HCT116 (cell line): ENCODE measurements around the gene PAX2. TPM values are rescaled to one million over a fixed set of nuclear protein-coding genes. Genes with fewer than 3 reads are reported as not detected.

ENCODE experiments used
- ATAC-seq: fragments of 200-7000 bp; cut with Tn5 transposase; 2 replicates; pipeline ENCODE4 v1.9.1; 2020; ENCODE audit warnings: mild to moderate bottlenecking, moderate library complexity
- BruUV-seq: library from RNA; stranded (reverse); fragments of 400-500 nt; replicated peaks from 2 replicates; lab custom pipeline; 2021; lab: Mats Ljungman, UMichigan
- CTCF ChIA-PET: fragments of 300-600 bp; sonication (Branson Sonifier 250); formaldehyde crosslinking; loops from one replicate; lab custom pipeline; 2021; ENCODE audit warnings: antibody characterized with exemption; lab: Charles Lee
- POLR2A ChIA-PET: fragments of 300-600, 350-600 bp; sonication (Branson Sonifier 250); formaldehyde crosslinking; loops from one replicate; lab custom pipeline; 2021; ENCODE audit warnings: antibody characterized with exemption; lab: Charles Lee
- RAD21 ChIA-PET, 2 experiments: fragments of 300-600 bp; sonication (Branson Sonifier 250); formaldehyde crosslinking; loops; one replicate each; lab custom pipeline; 2023; ENCODE audit warnings: low total read pairs in 2 of 2; ENCODE audit not compliant: uncharacterized antibody in 2 of 2, unreplicated experiment in 2 of 2, low non-redundant PET in 1 of 2; lab: Charles Lee
- DNase-seq: peaks from one replicate; pipeline ENCODE4 v3.0.0-alpha.2; 2010; ENCODE audit warnings: low read depth, low spot score
- H2AFZ ChIP-seq: fragments of 200-600 bp; shearing (Covaris generic), sonication (generic); 2 replicates; pipeline ENCODE4 v1.6.1; 2017; ENCODE audit warnings: low read depth, mixed run types, mixed read lengths, antibody characterized with exemption, low read length; ENCODE audit not compliant: poor library complexity, severe bottlenecking
- H3K27ac ChIP-seq: 2 replicates; pipeline ENCODE4 v1.5.1; 2012; ENCODE audit warnings: low read depth, low read length
- H3K27me3 ChIP-seq: fragments of 200-600 bp; sonication (generic); 2 replicates; pipeline ENCODE4 v1.6.1; 2016; ENCODE audit warnings: mixed run types, low read length, mixed read lengths; ENCODE audit not compliant: insufficient read depth
- H3K36me3 ChIP-seq, 2 experiments: fragments of 200-500 bp in 1 of 2; fragments of 200-600 bp in 1 of 2; sonication (Bioruptor generic) in 1 of 2; sonication (generic) in 1 of 2; 2 replicates each; pipeline versions ENCODE4 v1.5.1 to v1.6.1; 2014 to 2016; ENCODE audit warnings: low read length in 2 of 2, inconsistent platforms in 1 of 2, mixed read lengths in 1 of 2, mixed run types in 1 of 2; ENCODE audit not compliant: insufficient read depth in 2 of 2, control insufficient read depth in 1 of 2
- H3K4me1 ChIP-seq, 2 experiments: fragments of 200-600 bp in 1 of 2; sonication (generic) in 1 of 2; 2 replicates each; pipeline versions ENCODE4 v1.5.1 to v1.6.1; 2012 to 2017; ENCODE audit warnings: low read length in 2 of 2, inconsistent platforms in 1 of 2, mild to moderate bottlenecking in 1 of 2, mixed read lengths in 1 of 2, mixed run types in 1 of 2, moderate library complexity in 1 of 2; ENCODE audit not compliant: insufficient read depth in 2 of 2, control insufficient read depth in 1 of 2
- H3K4me2 ChIP-seq: fragments of 200-600 bp; sonication (generic); 2 replicates; pipeline ENCODE4 v1.6.1; 2017; ENCODE audit warnings: mixed run types, low read length, mixed read lengths
- H3K4me3 ChIP-seq, 2 experiments: fragments of 200-600 bp in 1 of 2; sonication (generic) in 1 of 2; replicated peaks in 1 of 2; 2 replicates each; pipeline ENCODE4 v1.5.1; 2011 to 2016; ENCODE audit warnings: low read length in 2 of 2, control low read depth in 1 of 2, low read depth in 1 of 2, mild to moderate bottlenecking in 1 of 2, mixed read lengths in 1 of 2, mixed run types in 1 of 2
- H3K79me2 ChIP-seq: fragments of 200-600 bp; sonication (generic); 2 replicates; pipeline ENCODE4 v1.6.1; 2017; ENCODE audit warnings: mild to moderate bottlenecking, mixed run types, low read length, moderate library complexity, mixed read lengths; ENCODE audit not compliant: insufficient read depth
- H3K9ac ChIP-seq: fragments of 200-600 bp; sonication (generic); 2 replicates; pipeline ENCODE4 v1.6.1; 2016; ENCODE audit warnings: low read length, mixed read lengths
- H3K9me2 ChIP-seq: fragments of 200-600 bp; sonication (generic), shearing (Covaris generic); 2 replicates; pipeline ENCODE4 v1.6.1; 2017; ENCODE audit warnings: mixed run types, mild to moderate bottlenecking, moderate library complexity; ENCODE audit not compliant: insufficient read depth
- H3K9me3 ChIP-seq, 2 experiments: fragments of 200-500 bp in 1 of 2; fragments of 200-600 bp in 1 of 2; sonication (Bioruptor generic) in 1 of 2; sonication (generic) in 1 of 2; 2 replicates each; pipeline ENCODE4 v1.6.1; 2014 to 2017; ENCODE audit warnings: low read length in 2 of 2, mixed read lengths in 2 of 2, inconsistent platforms in 1 of 2, low read depth in 1 of 2, mild to moderate bottlenecking in 1 of 2, mixed run types in 1 of 2, moderate library complexity in 1 of 2; ENCODE audit not compliant: control insufficient read depth in 1 of 2, insufficient read depth in 1 of 2
- H4K20me1 ChIP-seq: fragments of 200-600 bp; sonication (generic), shearing (Covaris generic); 2 replicates; pipeline ENCODE4 v1.6.1; 2017; ENCODE audit warnings: mixed run types, mild to moderate bottlenecking, moderate library complexity; ENCODE audit not compliant: insufficient read depth
- EGR1 ChIP-seq: IDR thresholded peaks from 2 replicates; pipeline ENCODE4 v1.6.1; 2012; ENCODE audit warnings: low read depth
- EZH2phosphoT487 ChIP-seq: fragments of 200-600 bp; IDR thresholded peaks from 2 replicates; pipeline ENCODE4 v1.6.1; 2018; ENCODE audit warnings: antibody characterized with exemption, borderline replicate concordance
- POLR2A ChIP-seq: IDR thresholded peaks from 2 replicates; pipeline ENCODE4 v1.7.0; 2011; ENCODE audit warnings: borderline replicate concordance; ENCODE audit not compliant: insufficient read depth, insufficient read length; ENCODE audit errors: extremely low read depth
- TCF7L2 ChIP-seq: IDR thresholded peaks from 2 replicates; pipeline ENCODE4 v1.7.0; 2011; ENCODE audit warnings: borderline replicate concordance, inconsistent platforms; ENCODE audit not compliant: insufficient read depth, insufficient read length; ENCODE audit errors: extremely low read depth
- YY1 ChIP-seq: IDR thresholded peaks from 2 replicates; pipeline ENCODE4 v1.6.1; 2011; ENCODE audit warnings: low read length, low read depth, moderate library complexity, mild to moderate bottlenecking; ENCODE audit not compliant: insufficient replicate concordance; ENCODE audit errors: extremely low read depth
- ZFX ChIP-seq: fragments of 450-650 bp; IDR thresholded peaks from 2 replicates; pipeline ENCODE4 v1.6.1; 2017
- ZNF274 ChIP-seq: fragments of 200-500 bp; sonication (Bioruptor generic); IDR thresholded peaks from 2 replicates; pipeline ENCODE4 v1.6.1; 2014; ENCODE audit warnings: mild to moderate bottlenecking, low read depth, low read length, inconsistent platforms
- intact Hi-C: fragments of 100-400 bp; cut with micrococcal nuclease; formaldehyde crosslinking; loops from 2 replicates; pipeline ENCODE4 v1.10.0; 2022
- total RNA-seq: library from RNA; stranded (reverse); gene quantifications from one replicate; pipeline ENCODE4 v1.2.1, GENCODE V29; 2021; ENCODE audit not compliant: unreplicated experiment
- TF ChIP-seq, protein P1 (sequence below): IDR thresholded peaks from 2 replicates; pipeline ENCODE4 v1.6.1; 2011; ENCODE audit warnings: mild to moderate bottlenecking, low read length, moderate library complexity; ENCODE audit not compliant: insufficient replicate concordance; ENCODE audit errors: extremely low read depth
- TF ChIP-seq, protein P2 (sequence below): IDR thresholded peaks from 2 replicates; pipeline ENCODE4 v1.6.1; 2012

PAX2 gene
- total RNA-seq, 1 experiment from 2014 or later, result 5.0 TPM

DNA sequence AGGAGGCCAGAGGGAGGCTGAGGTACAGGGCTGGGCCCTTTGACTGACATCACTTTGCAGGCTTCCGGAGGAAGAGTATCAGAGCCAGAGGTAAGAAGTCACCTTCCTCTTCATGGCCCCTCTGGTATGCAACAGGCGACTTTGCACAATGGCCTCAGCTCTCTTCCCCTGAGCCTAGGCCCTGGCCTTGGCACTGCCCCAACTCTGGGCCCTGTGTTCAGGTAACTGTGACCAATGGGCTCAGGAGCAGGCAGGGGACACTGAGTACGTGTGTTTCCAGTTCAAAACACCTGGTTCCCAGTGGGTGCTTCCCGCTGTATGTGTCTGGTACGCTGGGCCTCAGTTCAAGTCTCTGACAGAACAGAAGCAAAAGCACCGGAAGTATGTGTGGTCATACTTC, 12.1 kb upstream of the PAX2 start:
- H3K4me3 ChIP-seq, result no peak overlapping the region
- no peaks in the 10 kb centered on the region for H3K27me3 ChIP-seq
- intact Hi-C loops, result no loop called here
- H3K36me3 ChIP-seq, result no peaks in the 10 kb centered on the region
- no peak overlapping the region for H3K4me2 ChIP-seq
- no peaks in the 10 kb centered on the region for H3K9me2 ChIP-seq
- H2AFZ ChIP-seq, result no peak overlapping the region
- no peaks in the 10 kb centered on the region for H4K20me1 ChIP-seq
- H3K27ac ChIP-seq, result no peak overlapping the region
- TF ChIP-seq ZFX, result peak; percentile 10; the same call in 1 of the 2 replicates
- TF ChIP-seq, protein P1, sequence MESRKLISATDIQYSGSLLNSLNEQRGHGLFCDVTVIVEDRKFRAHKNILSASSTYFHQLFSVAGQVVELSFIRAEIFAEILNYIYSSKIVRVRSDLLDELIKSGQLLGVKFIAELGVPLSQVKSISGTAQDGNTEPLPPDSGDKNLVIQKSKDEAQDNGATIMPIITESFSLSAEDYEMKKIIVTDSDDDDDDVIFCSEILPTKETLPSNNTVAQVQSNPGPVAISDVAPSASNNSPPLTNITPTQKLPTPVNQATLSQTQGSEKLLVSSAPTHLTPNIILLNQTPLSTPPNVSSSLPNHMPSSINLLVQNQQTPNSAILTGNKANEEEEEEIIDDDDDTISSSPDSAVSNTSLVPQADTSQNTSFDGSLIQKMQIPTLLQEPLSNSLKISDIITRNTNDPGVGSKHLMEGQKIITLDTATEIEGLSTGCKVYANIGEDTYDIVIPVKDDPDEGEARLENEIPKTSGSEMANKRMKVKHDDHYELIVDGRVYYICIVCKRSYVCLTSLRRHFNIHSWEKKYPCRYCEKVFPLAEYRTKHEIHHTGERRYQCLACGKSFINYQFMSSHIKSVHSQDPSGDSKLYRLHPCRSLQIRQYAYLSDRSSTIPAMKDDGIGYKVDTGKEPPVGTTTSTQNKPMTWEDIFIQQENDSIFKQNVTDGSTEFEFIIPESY, result no peak
- TF ChIP-seq, all 23 proteins: peak for 1
- H3K9ac ChIP-seq, result no peak overlapping the region
- POLR2A ChIA-PET, result no interaction called here
- ATAC-seq (no peak), DNase-seq (no peak)
- CTCF ChIA-PET, result interaction anchor here (1.4 kb wide), 1 partner anchor 10 kb away, joined by 7 read pairs; no protein-coding TSS in a partner anchor
- H3K4me1 ChIP-seq, result peaks cover 26 to 34% of the 10 kb centered on the region in 2 experiments
- no peaks in the 10 kb centered on the region for H3K79me2 ChIP-seq
- H3K9me3 ChIP-seq, result no peaks in the 10 kb centered on the region
- no TSS peak for BruUV-seq
- RAD21 ChIA-PET, result no interaction called here

DNA sequence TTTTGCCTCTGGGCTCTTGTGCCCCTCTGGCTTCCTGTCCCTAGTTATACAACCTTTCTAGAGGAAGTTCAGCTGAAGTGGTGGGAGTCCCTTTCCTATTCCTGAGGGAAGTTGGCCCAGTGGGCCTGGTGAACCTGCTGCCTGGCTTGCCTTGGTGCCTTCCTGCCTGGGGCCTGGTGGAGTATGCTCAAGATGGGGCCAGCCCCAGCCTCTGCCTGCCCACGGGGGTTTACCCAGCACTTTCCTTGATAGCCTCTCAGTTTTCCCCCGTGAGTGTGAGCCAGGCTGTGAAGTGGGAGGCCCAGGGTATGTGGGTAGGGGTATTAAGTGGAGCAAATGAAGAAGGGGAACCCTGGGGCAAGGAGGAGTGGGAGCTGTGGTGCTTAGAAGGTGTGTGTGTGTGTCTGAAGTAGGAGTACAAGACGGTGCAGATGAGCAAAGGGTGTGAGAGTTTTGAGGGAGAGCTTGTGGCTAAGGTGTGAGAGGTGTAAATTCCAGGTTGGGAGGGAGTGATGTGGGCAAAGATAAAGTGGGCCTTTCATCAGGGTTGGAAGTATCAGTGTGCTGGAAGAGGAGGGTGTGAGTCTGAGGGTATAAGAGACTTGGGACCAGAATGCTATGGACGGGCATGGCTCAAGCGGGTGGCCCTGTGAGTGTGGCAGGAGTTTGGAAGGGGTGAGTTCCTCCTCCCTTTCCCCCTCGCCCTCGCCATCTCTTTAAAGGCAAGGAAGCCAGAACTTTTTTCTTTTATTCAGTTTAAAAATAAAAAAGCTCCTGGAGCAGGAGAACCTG, 10.9 kb upstream of the PAX2 start:
- Histone ChIP-seq H3K9me2 (no peaks in the 10 kb centered on the region), H3K27me3 (no peaks in the 10 kb centered on the region), H3K9ac (no peak overlapping the region), H3K4me2 (no peak overlapping the region), H2AFZ (no peak overlapping the region), H3K27ac (no peak overlapping the region), H3K79me2 (no peaks in the 10 kb centered on the region), H3K9me3 (no peaks in the 10 kb centered on the region), H4K20me1 (no peaks in the 10 kb centered on the region), H3K36me3 (no peaks in the 10 kb centered on the region), H3K4me3 (no peak overlapping the region), H3K4me1 (peaks cover 21 to 22% of the 10 kb centered on the region in 2 experiments)
- no TSS peak for BruUV-seq
- CTCF ChIA-PET, result interaction anchor here (0.9 kb wide), 1 partner anchor 9 kb away, joined by 3 read pairs; no protein-coding TSS in a partner anchor
- intact Hi-C loops, result no loop called here
- POLR2A ChIA-PET, result no interaction called here
- DNase-seq, result no peak
- RAD21 ChIA-PET, result no interaction called here
- ATAC-seq, result no peak
- TF ChIP-seq YY1 (no peak), ZNF274 (no peak), TCF7L2 (no peak), EGR1 (no peak), ZFX (no peak), POLR2A (no peak), EZH2phosphoT487 (no peak)
- TF ChIP-seq, protein P2, sequence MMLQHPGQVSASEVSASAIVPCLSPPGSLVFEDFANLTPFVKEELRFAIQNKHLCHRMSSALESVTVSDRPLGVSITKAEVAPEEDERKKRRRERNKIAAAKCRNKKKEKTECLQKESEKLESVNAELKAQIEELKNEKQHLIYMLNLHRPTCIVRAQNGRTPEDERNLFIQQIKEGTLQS, result no peak
